ENCODE results near the gene CSF3.
A peak's percentile ranks its signal among the peaks of the same experiment; 100 is the strongest.
"Not testable (repeated sequence)": the region's sequence is repeated elsewhere in the genome, so short reads cannot be mapped to it uniquely, and the experiment has no call there.

Gene CSF3

GRCh38 chr17:39996800-39997199, 18.4 kb upstream of the CSF3 start:
- no peak for DNase-seq

- no peak for DNase-seq
Observed at GRCh38 chr17:39997543-39997942, 17.7 kb upstream of the CSF3 start.

- no peak for DNase-seq
Observed at GRCh38 chr17:39999067-39999466, 16.2 kb upstream of the CSF3 start.

GRCh38 chr17:40000161-40000560, 15.1 kb upstream of the CSF3 start:
- DNase-seq, result no peak

GRCh38 chr17:40001335-40001734, 13.9 kb upstream of the CSF3 start:
- DNase-seq, result not testable (repeated sequence)

GRCh38 chr17:40004072-40004471, 11.2 kb upstream of the CSF3 start:
- no peak for DNase-seq

GRCh38 chr17:40004712-40005111, 10.5 kb upstream of the CSF3 start:
- DNase-seq, result no peak

GRCh38 chr17:40005520-40005919, 9.7 kb upstream of the CSF3 start:
- no peak for DNase-seq

- DNase-seq, result not testable (repeated sequence)
Observed at GRCh38 chr17:40010946-40011500, 4.2 kb upstream of the CSF3 start.

GRCh38 chr17:40012017-40012647, 3.1 kb upstream of the CSF3 start:
- not testable (repeated sequence) for DNase-seq

GRCh38 chr17:40014375-40014980, 762 bp upstream of the CSF3 start:
- DNase-seq, result no peak

GRCh38 chr17:40015998-40016985, 1.1 kb downstream of the CSF3 start:
- DNase-seq, result no peak

GRCh38 chr17:40017422-40018080, 2.3 kb downstream of the CSF3 start:
- DNase-seq, result no peak

- DNase-seq, result peak in 2 of 56 donors; percentile 6 to 7
Observed at GRCh38 chr17:40018211-40019121, 3.2 kb downstream of the CSF3 start.

GRCh38 chr17:40019140-40019991, 4.1 kb downstream of the CSF3 start:
- no peak for DNase-seq

- DNase-seq, result no peak
Observed at GRCh38 chr17:40020146-40020545, 4.9 kb downstream of the CSF3 start.

GRCh38 chr17:40021451-40021971, 6.3 kb downstream of the CSF3 start:
- DNase-seq, result no peak

- DNase-seq, result no peak
Observed at GRCh38 chr17:40022497-40022896, 7.3 kb downstream of the CSF3 start.

- no peak for DNase-seq
Observed at GRCh38 chr17:40022961-40023541, 7.8 kb downstream of the CSF3 start.
